ENCODE results near the gene MIR17HG.
"Not testable (repeated sequence)": the region's sequence is repeated elsewhere in the genome, so short reads cannot be mapped to it uniquely, and the experiment has no call there.

Gene MIR17HG

GRCh38 chr13:91347996-91348905 lies 764 bp downstream of the MIR17HG start:
- peak; percentile 89 to 92 for DNase-seq

GRCh38 chr13:91348906-91349435 lies 1.5 kb downstream of the MIR17HG start:
- DNase-seq, result peak; percentile 87 to 93

DNA sequence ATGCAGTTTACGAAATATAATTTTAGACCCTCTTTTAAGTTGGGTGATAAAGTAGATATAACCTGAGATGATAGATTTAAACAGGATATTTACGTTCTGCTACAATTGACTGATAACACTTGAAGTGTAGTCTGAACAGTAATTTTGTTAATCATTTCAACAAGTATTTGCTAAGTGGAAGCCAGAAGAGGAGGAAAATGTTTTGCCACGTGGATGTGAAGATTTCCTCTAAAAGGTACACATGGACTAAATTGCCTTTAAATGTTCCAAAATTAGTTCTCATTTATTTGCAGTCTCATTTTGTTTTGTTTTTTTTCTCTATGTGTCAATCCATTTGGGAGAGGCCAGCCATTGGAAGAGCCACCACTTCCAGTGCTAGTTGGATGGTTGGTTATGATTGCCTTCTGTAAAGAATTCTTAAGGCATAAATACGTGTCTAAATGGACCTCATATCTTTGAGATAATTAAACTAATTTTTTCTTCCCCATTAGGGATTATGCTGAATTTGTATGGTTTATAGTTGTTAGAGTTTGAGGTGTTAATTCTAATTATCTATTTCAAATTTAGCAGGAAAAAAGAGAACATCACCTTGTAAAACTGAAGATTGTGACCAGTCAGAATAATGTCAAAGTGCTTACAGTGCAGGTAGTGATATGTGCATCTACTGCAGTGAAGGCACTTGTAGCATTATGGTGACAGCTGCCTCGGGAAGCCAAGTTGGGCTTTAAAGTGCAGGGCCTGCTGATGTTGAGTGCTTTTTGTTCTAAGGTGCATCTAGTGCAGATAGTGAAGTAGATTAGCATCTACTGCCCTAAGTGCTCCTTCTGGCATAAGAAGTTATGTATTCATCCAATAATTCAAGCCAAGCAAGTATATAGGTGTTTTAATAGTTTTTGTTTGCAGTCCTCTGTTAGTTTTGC lies 2.8 kb downstream of the MIR17HG start:
- no peak for DNase-seq

DNA sequence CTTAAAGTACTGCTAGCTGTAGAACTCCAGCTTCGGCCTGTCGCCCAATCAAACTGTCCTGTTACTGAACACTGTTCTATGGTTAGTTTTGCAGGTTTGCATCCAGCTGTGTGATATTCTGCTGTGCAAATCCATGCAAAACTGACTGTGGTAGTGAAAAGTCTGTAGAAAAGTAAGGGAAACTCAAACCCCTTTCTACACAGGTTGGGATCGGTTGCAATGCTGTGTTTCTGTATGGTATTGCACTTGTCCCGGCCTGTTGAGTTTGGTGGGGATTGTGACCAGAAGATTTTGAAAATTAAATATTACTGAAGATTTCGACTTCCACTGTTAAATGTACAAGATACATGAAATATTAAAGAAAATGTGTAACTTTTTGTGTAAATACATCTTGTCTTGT lies 3.6 kb downstream of the MIR17HG start:
- DNase-seq, result no peak

DNA sequence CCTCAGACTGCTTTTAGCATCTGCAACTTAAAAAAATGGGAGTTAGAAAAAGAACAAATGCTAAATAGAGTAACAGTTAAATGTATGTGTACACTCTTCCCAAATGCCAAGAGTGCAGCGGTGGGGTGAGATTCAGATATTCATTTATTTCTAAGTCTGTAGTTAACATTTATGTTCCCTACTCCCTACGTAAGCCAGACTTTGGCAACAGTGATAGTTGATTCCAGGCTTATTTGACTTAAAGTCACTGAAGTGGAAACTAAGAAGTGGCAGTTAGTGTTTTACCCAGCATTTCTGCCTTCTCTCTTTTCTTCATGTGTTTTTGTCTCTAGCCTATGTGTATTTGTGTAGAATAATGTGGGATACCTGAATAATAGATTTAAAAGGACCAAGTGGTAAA lies 4.5 kb downstream of the MIR17HG start:
- no peak for DNase-seq

GRCh38 chr13:91352891-91353290 lies 5.4 kb downstream of the MIR17HG start:
- not testable (repeated sequence) for DNase-seq

DNA sequence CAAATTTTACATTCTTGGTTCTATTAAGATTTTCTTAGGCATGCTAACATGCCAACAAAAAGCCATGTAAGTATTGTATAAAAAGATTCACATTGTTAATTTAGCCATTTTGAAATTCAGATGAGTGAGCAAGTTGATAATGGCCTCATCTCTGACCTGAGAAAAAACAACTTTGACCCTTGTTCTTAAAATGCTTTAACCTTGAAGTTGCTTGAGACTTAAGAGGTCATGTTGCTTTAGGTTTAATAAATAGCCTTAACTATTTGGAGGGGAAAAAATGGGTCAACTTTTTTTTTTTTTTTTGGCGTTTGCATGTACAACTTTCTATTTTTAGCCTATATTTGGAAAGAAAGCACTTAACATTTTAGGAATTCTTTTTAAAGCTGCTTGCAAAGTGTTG lies 6.0 kb downstream of the MIR17HG start:
- DNase-seq, result no peak

DNA sequence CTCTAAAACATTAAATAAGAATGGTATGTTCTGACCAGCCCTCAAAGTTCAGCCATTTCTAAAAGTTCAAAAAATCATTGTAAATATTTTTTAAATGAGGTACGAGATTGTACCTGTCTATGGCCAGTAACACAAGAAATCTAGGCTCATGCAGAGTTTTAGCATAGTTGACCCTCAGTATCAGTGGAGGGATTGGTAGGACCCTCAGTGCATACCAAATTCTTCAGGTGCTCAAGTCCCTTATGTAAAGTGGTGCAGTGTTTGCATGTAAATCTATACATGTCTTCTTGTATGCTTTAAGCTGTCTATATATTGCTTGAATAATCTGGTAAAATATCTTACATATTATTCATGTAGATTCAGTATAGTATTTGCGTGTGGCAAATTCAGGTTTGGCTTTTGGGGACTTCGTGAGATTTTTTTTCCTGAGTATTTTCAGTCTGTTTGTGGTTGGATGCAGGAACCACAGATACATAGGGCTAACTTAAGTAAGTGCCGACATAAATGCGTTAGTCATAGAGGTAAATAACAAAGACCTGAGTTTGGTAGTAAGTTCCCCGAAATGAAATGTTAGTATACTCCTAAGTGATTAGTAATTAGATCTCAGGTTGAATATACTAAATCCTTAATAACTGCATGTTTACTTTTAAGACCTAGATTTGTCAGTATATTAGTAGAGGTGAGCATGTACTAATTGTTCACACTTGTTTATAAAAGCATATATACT lies 7.8 kb downstream of the MIR17HG start:
- DNase-seq, result no peak

DNA sequence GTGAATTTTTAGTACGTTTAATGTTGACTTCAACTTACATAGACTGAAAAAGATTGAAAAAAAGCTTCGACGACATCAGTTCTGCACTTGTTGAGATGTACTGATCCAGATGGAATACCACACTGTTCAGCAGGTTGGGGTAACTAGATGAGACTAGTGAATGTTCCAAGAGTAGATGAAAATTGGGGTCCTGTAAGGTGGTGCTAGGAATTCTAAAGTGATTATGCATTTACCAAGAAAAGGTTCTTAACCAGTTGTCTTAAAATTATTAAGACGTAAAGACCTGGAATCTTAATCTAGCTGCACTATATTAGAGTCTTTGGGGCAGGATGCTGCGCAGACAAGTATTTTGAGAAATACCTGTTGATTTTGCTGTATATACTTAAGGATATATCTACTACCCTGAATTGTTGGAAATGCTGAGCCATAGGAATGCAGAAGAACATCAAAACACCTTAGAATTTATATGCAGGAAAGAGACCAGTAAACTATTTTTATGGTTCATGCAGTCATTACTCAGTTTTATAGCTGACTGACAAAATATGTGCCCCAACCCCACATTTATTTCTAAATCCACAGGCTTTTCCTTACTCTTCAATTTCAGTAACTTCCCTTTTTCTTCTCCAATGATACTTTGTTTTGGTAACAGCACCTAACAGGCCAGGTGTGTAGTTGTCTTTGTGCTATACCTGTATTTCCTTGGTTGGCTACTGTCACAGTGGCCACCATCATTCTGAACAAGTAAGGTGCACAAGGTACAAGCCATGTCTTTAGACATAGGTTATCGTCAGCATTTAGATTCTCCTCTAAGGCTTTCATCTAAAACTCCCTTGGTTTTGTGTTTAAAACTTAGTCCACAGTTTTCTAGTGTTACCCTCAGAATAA lies 8.6 kb downstream of the MIR17HG start:
- DNase-seq, result no peak

DNA sequence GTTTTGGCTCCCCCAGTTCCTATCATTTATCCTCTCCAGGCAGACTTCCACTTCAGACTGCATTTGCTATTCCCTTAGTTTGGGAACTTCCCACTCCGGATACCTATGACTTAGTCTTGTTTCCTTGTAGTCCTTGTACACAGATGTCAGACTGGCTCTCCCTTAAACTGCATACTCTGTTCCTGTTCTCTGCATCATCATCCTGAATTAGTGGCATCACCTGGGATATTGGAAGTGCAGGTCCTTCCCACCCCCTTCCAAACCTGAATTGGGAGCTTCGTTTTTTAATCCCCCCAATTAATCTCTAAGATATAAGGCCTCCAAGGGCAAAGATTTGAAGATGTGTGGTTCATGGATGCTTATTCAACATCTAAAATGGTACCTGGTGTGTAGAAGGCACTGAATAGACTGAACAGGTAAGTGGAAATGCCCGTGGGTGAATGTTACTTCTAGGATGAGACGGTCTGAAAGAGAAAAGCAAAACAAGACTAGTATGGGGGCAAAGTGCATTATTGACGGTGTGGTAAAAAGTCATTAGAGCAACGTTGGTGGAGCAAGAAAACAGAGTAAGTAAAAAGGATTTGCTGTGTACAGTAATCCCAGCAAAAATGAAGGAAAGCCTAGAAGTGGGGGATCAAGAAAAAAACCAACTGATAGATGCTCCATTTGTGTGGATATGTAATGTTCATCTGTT lies 9.6 kb downstream of the MIR17HG start:
- DNase-seq, result no peak

GRCh38 chr13:91357613-91358386 lies 10.3 kb downstream of the MIR17HG start:
- DNase-seq, result no peak

DNA sequence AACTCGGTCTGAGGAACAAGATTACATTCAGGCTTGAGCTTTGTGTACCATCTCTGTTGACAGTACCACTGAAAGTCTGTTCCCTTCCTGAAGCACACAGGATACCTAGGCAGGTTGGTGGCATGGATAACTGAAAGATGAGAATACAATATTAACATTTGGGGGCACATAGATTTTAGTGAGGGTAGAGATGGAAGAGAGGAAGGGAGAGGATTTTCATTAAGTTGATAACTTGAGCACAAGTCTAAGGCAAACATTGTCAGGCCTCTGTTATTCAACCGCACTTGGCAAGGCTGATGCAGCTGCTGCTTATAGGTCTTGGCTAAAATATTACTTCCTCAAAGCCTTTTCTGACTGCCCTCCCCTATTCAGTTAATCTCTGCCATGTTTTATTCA lies 10.9 kb downstream of the MIR17HG start:
- no peak for DNase-seq

DNA sequence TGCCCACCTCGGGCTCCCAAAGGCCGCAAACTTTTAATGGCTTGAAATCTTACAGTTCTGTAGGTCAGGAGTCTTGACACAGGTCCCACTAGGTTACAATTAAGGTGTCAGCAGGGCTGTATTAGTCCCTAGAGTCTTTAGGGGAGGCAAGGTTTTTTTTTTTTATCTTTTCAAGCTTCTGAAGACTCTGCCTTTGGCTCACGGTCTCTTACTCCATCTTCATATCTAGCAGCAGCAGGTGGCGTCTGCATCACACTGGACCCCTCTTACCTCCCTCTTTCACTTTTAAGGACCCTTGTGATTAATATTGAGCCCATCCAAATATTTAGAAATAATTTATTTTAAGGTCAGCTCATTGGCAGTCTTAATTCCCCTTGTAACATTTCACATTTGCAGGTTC lies 11.6 kb downstream of the MIR17HG start:
- no peak for DNase-seq

DNA sequence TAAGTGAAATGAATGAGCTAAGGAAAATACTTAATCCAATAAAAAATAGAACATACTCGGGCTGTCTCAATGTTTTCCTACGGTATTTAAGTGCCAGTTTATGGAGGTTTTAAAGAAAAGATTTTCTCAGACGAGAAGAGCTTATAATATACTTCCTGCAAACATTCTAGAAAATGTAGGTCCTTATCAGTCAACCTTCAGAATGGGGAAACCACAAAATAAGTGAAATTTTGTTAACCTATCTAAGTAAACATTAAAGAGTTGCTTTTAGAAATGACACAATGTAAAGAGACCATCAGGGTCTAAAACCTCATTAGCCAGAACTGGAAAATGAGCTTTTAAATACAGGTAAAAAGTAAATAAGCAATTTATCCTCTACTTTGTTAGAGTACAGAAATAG lies 12.1 kb downstream of the MIR17HG start:
- DNase-seq, result no peak

DNA sequence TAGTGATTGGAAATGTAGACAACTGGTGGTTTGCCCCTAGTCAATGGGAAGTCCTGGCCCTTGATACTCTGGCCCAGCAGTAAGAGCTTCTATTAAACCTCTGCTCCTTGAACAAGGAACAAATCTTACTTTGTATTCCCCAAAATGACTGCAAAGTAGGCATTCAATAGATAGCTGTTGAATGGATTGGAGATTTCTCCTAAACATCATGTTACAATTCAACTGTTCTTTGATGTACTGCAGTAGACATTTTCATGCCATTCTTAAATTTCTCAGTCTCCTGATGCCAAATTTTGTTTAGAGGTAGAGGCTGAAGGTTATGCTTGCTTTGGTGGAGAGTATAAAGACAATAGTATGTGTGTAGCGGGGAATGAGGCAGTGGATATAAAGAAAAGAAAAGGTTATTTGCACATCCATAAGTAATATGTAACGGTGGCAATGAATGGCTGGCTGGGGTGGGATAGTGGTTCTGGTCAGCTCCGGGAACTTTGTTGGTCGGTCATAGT lies 12.8 kb downstream of the MIR17HG start:
- no peak for DNase-seq

DNA sequence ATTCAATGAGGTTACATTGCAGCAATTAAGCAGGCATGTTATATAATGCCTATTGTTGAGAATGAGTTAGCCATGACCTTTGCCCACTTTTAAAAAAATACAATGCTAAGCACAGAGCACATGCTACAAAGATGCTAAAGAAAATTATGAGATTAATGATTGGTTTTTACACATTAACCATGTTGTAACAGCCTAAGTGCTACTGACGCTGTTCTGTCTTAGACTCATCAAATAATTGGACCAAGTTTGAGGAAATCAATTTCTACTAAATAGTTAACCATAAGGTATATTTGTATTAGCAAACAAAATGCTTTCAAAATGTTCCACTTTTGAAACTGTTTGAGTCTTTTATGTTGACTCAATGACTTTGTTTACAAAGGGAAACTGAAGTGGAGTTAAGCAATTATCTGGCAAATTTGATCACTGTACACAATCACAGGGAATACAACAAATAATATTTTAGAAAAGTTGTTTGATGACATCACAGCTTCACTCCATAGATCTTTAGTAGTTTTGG lies 14.3 kb downstream of the MIR17HG start:
- no peak for DNase-seq

- no peak for DNase-seq
These were observed 15.4 kb downstream of the MIR17HG start for GRCh38 chr13:91362908-91363307.

GRCh38 chr13:91368101-91368500 lies 20.6 kb downstream of the MIR17HG start:
- DNase-seq, result no peak

- no peak for DNase-seq
These were observed 21.4 kb downstream of the MIR17HG start for GRCh38 chr13:91368676-91369440.

Data from activated CD4-positive, alpha-beta T cell treated with anti-CD3 and anti-CD28 coated beads for 4 hours (primary cell).